Activated naive CD8-positive, alpha-beta T cell (primary cell): ENCODE data around the gene KCNN4.
"Not testable (repeated sequence)": the region's sequence is repeated elsewhere in the genome, so short reads cannot be mapped to it uniquely, and the experiment has no call there.

Experiments
- H3K27ac Mint-ChIP-seq: one replicate; pipeline ENCODE4 v1.8.0; 2021; ENCODE audit warnings: mixed read lengths
- H3K27me3 Mint-ChIP-seq: one replicate; pipeline ENCODE4 v1.8.0; 2021; ENCODE audit warnings: mixed read lengths
- H3K36me3 Mint-ChIP-seq: one replicate; pipeline ENCODE4 v1.8.0; 2021; ENCODE audit warnings: mixed read lengths
- H3K4me1 Mint-ChIP-seq: one replicate; pipeline ENCODE4 v1.8.0; 2021; ENCODE audit warnings: low read depth, mixed read lengths
- H3K4me3 Mint-ChIP-seq: one replicate; pipeline ENCODE4 v1.8.0; 2021; ENCODE audit warnings: mild to moderate bottlenecking, mixed read lengths
- H3K9me3 Mint-ChIP-seq: one replicate; pipeline ENCODE4 v1.8.0; 2021; ENCODE audit warnings: low read depth, mixed read lengths

The KCNN4 gene

GRCh38 chr19:43784241-43784980 lies 3.6 kb upstream of the KCNN4 start:
- Mint-ChIP-seq H3K4me3 (peak overlapping the region; percentile 73), H3K27me3 (peaks cover 2% of the 10 kb centered on the region), H3K9me3 (no peaks in the 10 kb centered on the region), H3K36me3 (no peaks in the 10 kb centered on the region), H3K27ac (peak overlapping the region; percentile 95), H3K4me1 (peaks cover 46% of the 10 kb centered on the region)

GRCh38 chr19:43783636-43784035 lies 2.9 kb upstream of the KCNN4 start:
- H3K4me1 Mint-ChIP-seq = peaks cover 52% of the 10 kb centered on the region
- no peaks in the 10 kb centered on the region for H3K27me3 Mint-ChIP-seq
- H3K9me3 Mint-ChIP-seq = no peaks in the 10 kb centered on the region
- peak overlapping the region; percentile 73 for H3K4me3 Mint-ChIP-seq
- no peaks in the 10 kb centered on the region for H3K36me3 Mint-ChIP-seq
- H3K27ac Mint-ChIP-seq = peak overlapping the region; percentile 95

- H3K4me3 Mint-ChIP-seq = peak overlapping the region; percentile 88
- peak overlapping the region; percentile 95 for H3K27ac Mint-ChIP-seq
- peaks cover 61% of the 10 kb centered on the region for H3K4me1 Mint-ChIP-seq
- no peaks in the 10 kb centered on the region for H3K9me3 Mint-ChIP-seq
- no peaks in the 10 kb centered on the region for H3K36me3 Mint-ChIP-seq
- H3K27me3 Mint-ChIP-seq = no peaks in the 10 kb centered on the region
Measured at GRCh38 chr19:43782689-43783231, 2.0 kb upstream of the KCNN4 start.

GRCh38 chr19:43782311-43782660 lies 1.5 kb upstream of the KCNN4 start:
- peaks cover 65% of the 10 kb centered on the region for H3K4me1 Mint-ChIP-seq
- H3K27ac Mint-ChIP-seq = peak overlapping the region; percentile 95
- H3K27me3 Mint-ChIP-seq = no peaks in the 10 kb centered on the region
- H3K4me3 Mint-ChIP-seq = peak overlapping the region; percentile 88
- no peaks in the 10 kb centered on the region for H3K9me3 Mint-ChIP-seq
- H3K36me3 Mint-ChIP-seq = no peaks in the 10 kb centered on the region

GRCh38 chr19:43781630-43782310 lies 997 bp upstream of the KCNN4 start:
- peak overlapping the region; percentile 88 for H3K4me3 Mint-ChIP-seq
- H3K36me3 Mint-ChIP-seq = no peaks in the 10 kb centered on the region
- H3K4me1 Mint-ChIP-seq = peaks cover 71% of the 10 kb centered on the region
- H3K9me3 Mint-ChIP-seq = no peaks in the 10 kb centered on the region
- peak overlapping the region; percentile 95 for H3K27ac Mint-ChIP-seq
- H3K27me3 Mint-ChIP-seq = no peaks in the 10 kb centered on the region

- peaks cover 81% of the 10 kb centered on the region for H3K4me1 Mint-ChIP-seq
- peak overlapping the region; percentile 88 for H3K4me3 Mint-ChIP-seq
- H3K27me3 Mint-ChIP-seq = no peaks in the 10 kb centered on the region
- no peaks in the 10 kb centered on the region for H3K9me3 Mint-ChIP-seq
- peak overlapping the region; percentile 74 for H3K27ac Mint-ChIP-seq
- H3K36me3 Mint-ChIP-seq = peaks cover 6% of the 10 kb centered on the region
Measured at GRCh38 chr19:43779820-43780219, 953 bp downstream of the KCNN4 start.

- Mint-ChIP-seq H3K36me3 (peaks cover 6% of the 10 kb centered on the region), H3K27me3 (no peaks in the 10 kb centered on the region), H3K4me1 (peaks cover 76% of the 10 kb centered on the region), H3K4me3 (peak overlapping the region; percentile 88), H3K27ac (peak overlapping the region; percentile 74), H3K9me3 (no peaks in the 10 kb centered on the region)
Measured at GRCh38 chr19:43779147-43779819, 1.5 kb downstream of the KCNN4 start.

- peak overlapping the region; percentile 88 for H3K4me3 Mint-ChIP-seq
- H3K27ac Mint-ChIP-seq = peak overlapping the region; percentile 74
- H3K27me3 Mint-ChIP-seq = no peaks in the 10 kb centered on the region
- H3K36me3 Mint-ChIP-seq = peaks cover 6% of the 10 kb centered on the region
- no peaks in the 10 kb centered on the region for H3K9me3 Mint-ChIP-seq
- peaks cover 70% of the 10 kb centered on the region for H3K4me1 Mint-ChIP-seq
Measured at GRCh38 chr19:43778651-43779050, 2.1 kb downstream of the KCNN4 start.

- Mint-ChIP-seq H3K9me3 (no peaks in the 10 kb centered on the region), H3K4me1 (peaks cover 60% of the 10 kb centered on the region), H3K27me3 (no peaks in the 10 kb centered on the region), H3K27ac (peak overlapping the region; percentile 74), H3K36me3 (peaks cover 6% of the 10 kb centered on the region), H3K4me3 (peak overlapping the region; percentile 88)
Measured at GRCh38 chr19:43777163-43777695, 3.5 kb downstream of the KCNN4 start.

GRCh38 chr19:43776286-43776685 lies 4.5 kb downstream of the KCNN4 start:
- Mint-ChIP-seq H3K27me3 (no peaks in the 10 kb centered on the region), H3K27ac (peak overlapping the region; percentile 66), H3K4me3 (peak overlapping the region; percentile 52), H3K36me3 (peaks cover 6% of the 10 kb centered on the region), H3K4me1 (peaks cover 51% of the 10 kb centered on the region), H3K9me3 (no peaks in the 10 kb centered on the region)

GRCh38 chr19:43775299-43775890 lies 5.4 kb downstream of the KCNN4 start:
- H3K27me3 Mint-ChIP-seq = no peaks in the 10 kb centered on the region
- H3K4me3 Mint-ChIP-seq = no peak overlapping the region
- H3K9me3 Mint-ChIP-seq = no peaks in the 10 kb centered on the region
- H3K36me3 Mint-ChIP-seq = peaks cover 6% of the 10 kb centered on the region
- peaks cover 47% of the 10 kb centered on the region for H3K4me1 Mint-ChIP-seq
- H3K27ac Mint-ChIP-seq = peak overlapping the region; percentile 1

GRCh38 chr19:43774940-43775258 lies 5.9 kb downstream of the KCNN4 start:
- H3K36me3 Mint-ChIP-seq, H3K27ac Mint-ChIP-seq, H3K4me3 Mint-ChIP-seq, H3K9me3 Mint-ChIP-seq, H3K27me3 Mint-ChIP-seq: not testable (repeated sequence)
- H3K4me1 Mint-ChIP-seq = peaks cover 44% of the 10 kb centered on the region

GRCh38 chr19:43774103-43774939 lies 6.5 kb downstream of the KCNN4 start:
- Mint-ChIP-seq H3K36me3 (peaks cover 6% of the 10 kb centered on the region), H3K27me3 (no peaks in the 10 kb centered on the region), H3K9me3 (no peaks in the 10 kb centered on the region), H3K4me3 (no peak overlapping the region), H3K4me1 (peaks cover 39% of the 10 kb centered on the region), H3K27ac (no peak overlapping the region)

- Mint-ChIP-seq H3K4me1 (peaks cover 35% of the 10 kb centered on the region), H3K27ac (no peak overlapping the region), H3K9me3 (no peaks in the 10 kb centered on the region), H3K27me3 (no peaks in the 10 kb centered on the region), H3K4me3 (no peak overlapping the region), H3K36me3 (peaks cover 6% of the 10 kb centered on the region)
Measured at GRCh38 chr19:43773725-43774102, 7.1 kb downstream of the KCNN4 start.
